ENCODE measurements around the gene TMEM63C. TPM values are rescaled to one million over a fixed set of nuclear protein-coding genes. Genes with fewer than 3 reads are reported as not detected.

The TMEM63C gene
- total and polyA plus RNA-seq, 7 donors = 0.04 to 0.58 (median 0.21) TPM; not detected in 3

GRCh38 chr14:77206261-77206824 is 24.7 kb downstream of the TMEM63C start:
- H3K4me3 ChIP-seq = no peak overlapping the region
- H3K27me3 ChIP-seq (ENCODE audit: insufficient read depth in 3 of 3, low read length in 2 of 3) = peaks cover 0 to 13% (median 0%) of the 10 kb centered on the region in 3 donors
- H3K27ac ChIP-seq = no peak overlapping the region
- H3K4me1 ChIP-seq = no peaks in the 10 kb centered on the region
- no peak for DNase-seq
- no peak for ATAC-seq
- H3K9me3 ChIP-seq = no peaks in the 10 kb centered on the region
- no peaks in the 10 kb centered on the region for H3K36me3 ChIP-seq (ENCODE audit: insufficient read depth in 1 of 2, low read depth in 1 of 2)
- intact Hi-C loops (cut with DNase I) = no loop called here
- 63 to 86% (median 71%) methylated on average over 2 of the region's 2 CpGs for WGBS, 3 donors
- TF ChIP-seq CTCF (IDR thresholded peaks at IDR 0.05) = no peak

GRCh38 chr14:77206877-77207389 is 25.3 kb downstream of the TMEM63C start:
- H3K4me1 ChIP-seq = no peaks in the 10 kb centered on the region
- WGBS, 3 donors = 45 to 55% (median 49%) methylated on average over 2 of the region's 2 CpGs
- no peaks in the 10 kb centered on the region for H3K36me3 ChIP-seq (ENCODE audit: insufficient read depth in 1 of 2, low read depth in 1 of 2)
- H3K4me3 ChIP-seq = no peak overlapping the region
- ATAC-seq (no peak), DNase-seq (no peak)
- intact Hi-C loops (cut with DNase I) = no loop called here
- no peaks in the 10 kb centered on the region for H3K9me3 ChIP-seq
- H3K27me3 ChIP-seq (ENCODE audit: insufficient read depth in 3 of 3, low read length in 2 of 3) = peaks cover 0 to 8% (median 0%) of the 10 kb centered on the region in 3 donors
- no peak overlapping the region for H3K27ac ChIP-seq
- TF ChIP-seq CTCF (IDR thresholded peaks at IDR 0.05) = no peak

GRCh38 chr14:77208291-77208978 is 26.8 kb downstream of the TMEM63C start:
- ATAC-seq = peak; percentile 72 to 86 (median 80)
- Histone ChIP-seq H3K27me3 (ENCODE audit: insufficient read depth in 3 of 3, low read length in 2 of 3) (peaks cover 0 to 8% (median 0%) of the 10 kb centered on the region in 3 donors), H3K4me1 (no peaks in the 10 kb centered on the region), H3K4me3 (no peak overlapping the region), H3K36me3 (ENCODE audit: insufficient read depth in 1 of 2, low read depth in 1 of 2) (no peaks in the 10 kb centered on the region), H3K27ac (no peak overlapping the region), H3K9me3 (no peaks in the 10 kb centered on the region)
- peak; percentile 68 to 85 for DNase-seq
- TF ChIP-seq CTCF (IDR thresholded peaks at IDR 0.05) = no peak
- intact Hi-C loops (cut with DNase I) = no loop called here
- WGBS, 3 donors = 7 to 12% (median 11%) methylated on average over 10 of the region's 10 CpGs

GRCh38 chr14:77208979-77209318 is 27.4 kb downstream of the TMEM63C start:
- DNase-seq (no peak), ATAC-seq (no peak)
- Histone ChIP-seq H3K4me3 (no peak overlapping the region), H3K27ac (no peak overlapping the region), H3K36me3 (ENCODE audit: insufficient read depth in 1 of 2, low read depth in 1 of 2) (no peaks in the 10 kb centered on the region), H3K4me1 (no peaks in the 10 kb centered on the region), H3K27me3 (ENCODE audit: insufficient read depth in 3 of 3, low read length in 2 of 3) (peaks cover 0 to 9% (median 0%) of the 10 kb centered on the region in 3 donors), H3K9me3 (no peaks in the 10 kb centered on the region)
- TF ChIP-seq CTCF (IDR thresholded peaks at IDR 0.05) = no peak
- 33 to 36% (median 34%) methylated on average over 5 of the region's 5 CpGs for WGBS, 3 donors
- intact Hi-C loops (cut with DNase I) = no loop called here

All from psoas muscle (tissue), 8 donors.